Left ventricle myocardium inferior (tissue), 1 donor: ENCODE results near the gene NOXA1. TPM values are rescaled to one million over a fixed set of nuclear protein-coding genes. Genes with fewer than 3 reads are reported as not detected.

Source experiments
- DNase-seq: peaks from one replicate; pipeline ENCODE4 v3.0.0-alpha.2; 2020
- H3K27ac ChIP-seq: fragments of 200-600 bp; replicated peaks from 2 replicates; pipeline ENCODE4 v1.8.0; 2021
- H3K27me3 ChIP-seq: fragments of 200-600 bp; 2 replicates; pipeline ENCODE4 v1.8.0; 2021; ENCODE audit warnings: low read depth
- H3K36me3 ChIP-seq: fragments of 200-600 bp; 2 replicates; pipeline ENCODE4 v1.8.0; 2021
- H3K4me1 ChIP-seq: fragments of 200-600 bp; 2 replicates; pipeline ENCODE4 v1.8.0; 2021
- H3K4me3 ChIP-seq: fragments of 200-600 bp; 2 replicates; pipeline ENCODE4 v1.8.0; 2021; ENCODE audit warnings: mild to moderate bottlenecking, moderate library complexity
- H3K9me3 ChIP-seq: fragments of 200-600 bp; replicated peaks from 2 replicates; pipeline ENCODE4 v1.8.0; 2021
- CTCF ChIP-seq: fragments of 200-600 bp; IDR thresholded peaks from 2 replicates; pipeline ENCODE4 v1.8.0; 2021; ENCODE audit warnings: antibody characterized with exemption, mild to moderate bottlenecking, borderline replicate concordance
- intact Hi-C: fragments of 100-400 bp; cut with micrococcal nuclease; formaldehyde crosslinking; loops from one replicate; pipeline ENCODE4 v1.11.0; 2022
- total RNA-seq: library from RNA; stranded (reverse); fragmentation: NEBNext Ultra II Directional; extraction: Animal tissue kit (Norgen Biotek cat#: 25700); gene quantifications from one replicate; pipeline ENCODE4 v1.2.1, GENCODE V29; 2021
- donor health status: DM: no; HTN: yes; CAD: no; lungs with severe emphysema.

NOXA1 gene
- total RNA-seq, 1 donor from 2014 or later = 2.0 TPM

GRCh38 chr9:137470785-137471184 lies 47.6 kb downstream of the NOXA1 start:
- Histone ChIP-seq H3K27me3 (no peaks in the 10 kb centered on the region), H3K4me1 (no peaks in the 10 kb centered on the region), H3K4me3 (no peak overlapping the region), H3K36me3 (peaks cover 8% of the 10 kb centered on the region), H3K9me3 (peaks cover 13% of the 10 kb centered on the region), H3K27ac (no peak overlapping the region)
- intact Hi-C loops = no loop called here
- DNase-seq = no peak
- no peak for TF ChIP-seq CTCF

DNA sequence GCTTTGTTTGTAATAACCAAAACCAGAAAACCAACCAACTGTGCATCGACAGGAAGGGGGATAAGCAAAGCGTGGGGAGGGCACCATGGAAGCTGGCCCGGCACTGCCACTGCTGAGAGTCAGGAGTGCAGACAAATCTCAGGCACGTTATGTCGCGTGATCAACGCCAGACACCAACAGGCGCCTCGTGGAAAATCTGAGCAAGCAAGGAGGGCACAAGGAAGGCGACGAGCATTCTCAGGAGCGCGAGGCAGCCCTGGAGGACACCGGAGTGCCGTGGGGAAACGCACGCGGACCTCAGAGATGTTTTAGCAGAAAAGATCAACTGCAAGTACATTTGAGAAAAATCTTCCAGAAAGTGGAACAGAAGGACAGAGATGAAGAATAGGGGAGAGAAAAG lies 51.1 kb downstream of the NOXA1 start:
- H3K4me1 ChIP-seq = no peaks in the 10 kb centered on the region
- peaks cover 20% of the 10 kb centered on the region for H3K36me3 ChIP-seq
- intact Hi-C loops = no loop called here
- DNase-seq = no peak
- TF ChIP-seq CTCF = no peak
- H3K27me3 ChIP-seq = no peaks in the 10 kb centered on the region
- no peak overlapping the region for H3K4me3 ChIP-seq
- H3K9me3 ChIP-seq = peaks cover 24% of the 10 kb centered on the region
- H3K27ac ChIP-seq = no peak overlapping the region

DNA sequence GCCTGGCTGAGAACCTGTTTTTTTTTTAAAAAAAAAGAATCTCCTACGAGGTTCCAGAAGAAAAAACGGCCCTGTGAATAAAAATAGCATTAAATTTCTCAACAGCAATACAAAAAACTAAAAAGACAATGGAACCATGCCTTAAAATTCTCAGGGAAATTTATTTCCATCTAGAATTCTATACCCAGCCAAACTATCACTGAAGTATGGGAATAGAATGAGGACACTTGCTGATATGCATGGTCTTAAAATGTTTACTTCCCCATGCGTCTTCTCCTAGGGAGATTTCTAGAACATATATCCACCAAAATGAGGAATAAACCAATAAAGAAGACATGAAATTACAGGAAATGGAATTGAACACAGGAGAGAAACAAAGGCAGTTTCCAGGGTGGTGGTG lies 52.5 kb downstream of the NOXA1 start:
- H3K4me1 ChIP-seq = no peaks in the 10 kb centered on the region
- H3K9me3 ChIP-seq = peaks cover 24% of the 10 kb centered on the region
- no peaks in the 10 kb centered on the region for H3K27me3 ChIP-seq
- H3K4me3 ChIP-seq = no peak overlapping the region
- DNase-seq = no peak
- H3K27ac ChIP-seq = no peak overlapping the region
- no peak for TF ChIP-seq CTCF
- peaks cover 20% of the 10 kb centered on the region for H3K36me3 ChIP-seq
- intact Hi-C loops = no loop called here

GRCh38 chr9:137476856-137477255 lies 53.7 kb downstream of the NOXA1 start:
- no peak overlapping the region for H3K4me3 ChIP-seq
- no peaks in the 10 kb centered on the region for H3K27me3 ChIP-seq
- no peak for DNase-seq
- peaks cover 24% of the 10 kb centered on the region for H3K9me3 ChIP-seq
- TF ChIP-seq CTCF = no peak
- peaks cover 1% of the 10 kb centered on the region for H3K4me1 ChIP-seq
- H3K27ac ChIP-seq = no peak overlapping the region
- H3K36me3 ChIP-seq = peaks cover 20% of the 10 kb centered on the region
- intact Hi-C loops = no loop called here

DNA sequence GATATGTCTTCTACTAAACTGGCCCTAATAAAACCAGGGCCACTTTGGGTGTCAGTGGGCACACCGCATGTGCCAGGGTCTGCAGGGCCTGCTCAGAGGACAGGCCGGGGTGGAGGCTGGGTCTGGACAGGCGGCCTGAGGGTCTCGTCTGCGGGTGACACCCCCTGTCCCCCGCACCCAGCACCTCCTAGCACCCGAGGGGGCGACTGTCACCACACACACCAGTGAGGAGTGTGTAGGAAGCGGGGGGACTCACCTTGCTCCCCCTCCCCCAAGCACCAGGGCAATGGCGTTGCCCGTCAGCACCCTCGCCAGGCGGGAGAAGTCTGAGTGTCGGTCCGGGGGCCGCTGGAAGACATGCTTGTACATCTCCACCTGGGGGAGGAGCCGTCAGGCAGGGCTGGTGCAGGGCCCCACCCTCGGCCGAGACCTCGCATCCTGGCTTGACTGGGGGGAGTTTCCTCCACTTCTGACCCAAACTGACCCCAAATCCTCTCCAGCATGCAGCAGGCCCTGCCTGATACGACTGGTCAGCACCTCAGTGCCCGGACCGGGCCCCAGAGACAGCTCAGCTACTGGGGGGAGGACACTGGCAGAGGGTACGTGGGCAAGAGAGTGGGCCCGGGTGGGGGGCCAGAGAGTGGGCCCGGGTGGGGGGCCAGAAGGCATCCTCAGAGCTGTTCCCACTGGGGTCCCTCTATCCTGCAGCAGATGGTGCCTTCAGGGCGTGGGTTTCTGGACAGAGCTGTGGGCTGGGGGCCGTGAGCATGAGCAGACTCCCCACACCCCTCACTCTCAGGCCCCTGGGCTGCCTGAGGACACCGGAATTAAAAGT lies 54.8 kb downstream of the NOXA1 start:
- H3K27ac ChIP-seq = no peak overlapping the region
- no peak for TF ChIP-seq CTCF
- no peak overlapping the region for H3K4me3 ChIP-seq
- no peak for DNase-seq
- no peaks in the 10 kb centered on the region for H3K27me3 ChIP-seq
- intact Hi-C loops = no loop called here
- peaks cover 7% of the 10 kb centered on the region for H3K4me1 ChIP-seq
- peaks cover 24% of the 10 kb centered on the region for H3K9me3 ChIP-seq
- H3K36me3 ChIP-seq = peaks cover 20% of the 10 kb centered on the region
